ENCODE data around the gene TAMM41.

TAMM41 gene

GRCh38 chr3:11832981-11833905 lies 13.4 kb downstream of the TAMM41 start:
- Histone ChIP-seq H2AFZ (ENCODE audit: low read length) (no peak overlapping the region), H3K4me2 (ENCODE audit: low read depth, low read length, poor library complexity, severe bottlenecking) (no peak overlapping the region), H3K9me2 (replicated peaks; ENCODE audit: low read depth, low read length) (no peaks in the 10 kb centered on the region), H3K9me3 (ENCODE audit: insufficient read depth, low read depth, low read length) (no peaks in the 10 kb centered on the region), H3K36me3 (ENCODE audit: insufficient read depth, low read length) (peaks cover 41% of the 10 kb centered on the region; the same call in 1 of the 2 replicates), H3F3A (ENCODE audit: low read depth) (no peaks in the 10 kb centered on the region), H3K4me1 (ENCODE audit: insufficient read depth, low read length, poor library complexity, severe bottlenecking) (no peaks in the 10 kb centered on the region), H3K79me2 (ENCODE audit: insufficient read depth, low read length) (no peaks in the 10 kb centered on the region), H3K9ac (ENCODE audit: low read depth, low read length, poor library complexity, severe bottlenecking) (no peak overlapping the region), H3K4me3 (ENCODE audit: low read length, poor library complexity, severe bottlenecking) (no peak overlapping the region), H3K27me3 (ENCODE audit: insufficient read depth, low read length, poor library complexity, severe bottlenecking) (no peaks in the 10 kb centered on the region), H4K20me1 (ENCODE audit: insufficient read depth, low read length, poor library complexity, severe bottlenecking) (no peaks in the 10 kb centered on the region)
- TF ChIP-seq EZH2phosphoT487 (IDR thresholded peaks at IDR 0.05; ENCODE audit: borderline replicate concordance) (no peak), CTCF (conservative IDR thresholded peaks at IDR 0.05; ENCODE audit: low read length) (no peak)

- H3K9ac ChIP-seq (ENCODE audit: low read depth, low read length, poor library complexity, severe bottlenecking) = no peak overlapping the region
- H4K20me1 ChIP-seq (ENCODE audit: insufficient read depth, low read length, poor library complexity, severe bottlenecking) = no peaks in the 10 kb centered on the region
- no peaks in the 10 kb centered on the region for H3K9me3 ChIP-seq (ENCODE audit: insufficient read depth, low read depth, low read length)
- TF ChIP-seq CTCF (conservative IDR thresholded peaks at IDR 0.05; ENCODE audit: low read length) (no peak), EZH2phosphoT487 (IDR thresholded peaks at IDR 0.05; ENCODE audit: borderline replicate concordance) (no peak)
- H3K4me1 ChIP-seq (ENCODE audit: insufficient read depth, low read length, poor library complexity, severe bottlenecking) = no peaks in the 10 kb centered on the region
- H3K4me2 ChIP-seq (ENCODE audit: low read depth, low read length, poor library complexity, severe bottlenecking) = no peak overlapping the region
- H2AFZ ChIP-seq (ENCODE audit: low read length) = no peak overlapping the region
- no peaks in the 10 kb centered on the region for H3F3A ChIP-seq (ENCODE audit: low read depth)
- H3K9me2 ChIP-seq (replicated peaks; ENCODE audit: low read depth, low read length) = no peaks in the 10 kb centered on the region
- no peaks in the 10 kb centered on the region for H3K79me2 ChIP-seq (ENCODE audit: insufficient read depth, low read length)
- H3K36me3 ChIP-seq (ENCODE audit: insufficient read depth, low read length) = peaks cover 52% of the 10 kb centered on the region; the same call in 1 of the 2 replicates
- no peak overlapping the region for H3K4me3 ChIP-seq (ENCODE audit: low read length, poor library complexity, severe bottlenecking)
- no peaks in the 10 kb centered on the region for H3K27me3 ChIP-seq (ENCODE audit: insufficient read depth, low read length, poor library complexity, severe bottlenecking)
These were observed 17.3 kb downstream of the TAMM41 start for GRCh38 chr3:11829416-11829815.

DNA sequence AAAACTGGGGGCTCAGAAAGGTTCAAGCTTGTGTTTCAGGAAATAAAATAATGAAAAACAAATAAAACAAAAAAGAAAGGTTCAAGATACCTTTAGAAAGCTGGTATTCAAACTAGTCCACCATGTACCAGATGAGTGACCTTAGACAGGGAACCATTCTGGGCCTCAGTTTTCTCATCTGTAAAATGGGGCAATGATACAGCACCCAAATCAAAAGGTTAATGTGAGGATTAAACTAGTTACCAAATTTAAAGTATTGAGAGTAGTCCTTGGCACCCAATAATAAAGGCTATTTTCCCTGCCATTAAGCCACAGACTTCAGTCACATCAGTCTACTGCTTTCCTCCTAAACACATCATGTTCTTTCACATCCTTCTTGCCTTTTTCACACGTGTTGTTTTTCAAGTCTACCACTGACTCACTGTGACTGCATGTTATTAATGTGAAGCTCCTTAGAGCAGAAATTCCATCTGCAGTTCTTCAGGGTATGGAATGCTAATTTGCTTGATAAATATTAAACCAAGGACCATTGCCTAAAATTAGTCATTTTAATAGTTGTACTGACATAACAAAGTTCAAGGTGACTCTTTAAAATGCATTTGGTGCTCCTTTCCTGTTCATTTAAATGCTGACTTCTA lies 19.9 kb downstream of the TAMM41 start:
- Histone ChIP-seq H3K4me2 (ENCODE audit: low read depth, low read length, poor library complexity, severe bottlenecking) (no peak overlapping the region), H3K9me2 (replicated peaks; ENCODE audit: low read depth, low read length) (no peaks in the 10 kb centered on the region), H3K4me3 (ENCODE audit: low read length, poor library complexity, severe bottlenecking) (no peak overlapping the region), H3K36me3 (ENCODE audit: insufficient read depth, low read length) (peaks cover 50% of the 10 kb centered on the region; the same call in 1 of the 2 replicates), H3K27me3 (ENCODE audit: insufficient read depth, low read length, poor library complexity, severe bottlenecking) (no peaks in the 10 kb centered on the region), H4K20me1 (ENCODE audit: insufficient read depth, low read length, poor library complexity, severe bottlenecking) (no peaks in the 10 kb centered on the region), H2AFZ (ENCODE audit: low read length) (no peak overlapping the region), H3F3A (ENCODE audit: low read depth) (no peaks in the 10 kb centered on the region), H3K9ac (ENCODE audit: low read depth, low read length, poor library complexity, severe bottlenecking) (no peak overlapping the region), H3K9me3 (ENCODE audit: insufficient read depth, low read depth, low read length) (no peaks in the 10 kb centered on the region), H3K4me1 (ENCODE audit: insufficient read depth, low read length, poor library complexity, severe bottlenecking) (no peaks in the 10 kb centered on the region), H3K79me2 (ENCODE audit: insufficient read depth, low read length) (no peaks in the 10 kb centered on the region)
- TF ChIP-seq EZH2phosphoT487 (IDR thresholded peaks at IDR 0.05; ENCODE audit: borderline replicate concordance) (no peak), CTCF (conservative IDR thresholded peaks at IDR 0.05; ENCODE audit: low read length) (no peak)

Data from Loucy (cell line).